HEK293 (cell line): ENCODE data around the gene CDKL5.

Experiments
- CTCF ChIA-PET: fragments of 350-600 bp; formaldehyde crosslinking; extraction: SDS; loops from one replicate; lab custom pipeline; 2021; ENCODE audit warnings: antibody characterized with exemption; lab: Yijun Ruan, JAX
- POLR2A ChIA-PET: fragments of 300-600 bp; formaldehyde crosslinking; extraction: SDS; loops from one replicate; lab custom pipeline; 2020; ENCODE audit warnings: antibody characterized with exemption, inconsistent platforms; lab: Yijun Ruan, JAX
- H3K27ac ChIP-seq: fragments of 200-500 bp; sonication (Bioruptor generic); 2 replicates; pipeline ENCODE4 v1.5.1; 2014; ENCODE audit warnings: low read depth, low read length, control low read depth, inconsistent platforms; ENCODE audit errors: extremely low read depth
- H3K36me3 ChIP-seq, 2 experiments: fragments of 200-500 bp in 1 of 2; sonication (Bioruptor generic) in 1 of 2; 1 replicate in 1 of 2; 2 replicates in 1 of 2; pipeline ENCODE4 v1.5.1; 2014 to 2017; ENCODE audit warnings: inconsistent platforms in 2 of 2, low read length in 2 of 2; ENCODE audit not compliant: control insufficient read depth in 2 of 2, insufficient read depth in 1 of 2
- H3K4me1 ChIP-seq: fragments of 200-500 bp; sonication (Bioruptor generic); 2 replicates; pipeline ENCODE4 v1.5.1; 2014; ENCODE audit warnings: mild to moderate bottlenecking, low read length, inconsistent platforms; ENCODE audit not compliant: control insufficient read depth, insufficient read depth
- H3K4me3 ChIP-seq: 2 replicates; pipeline ENCODE4 v1.5.1; 2011; ENCODE audit warnings: low read depth, mild to moderate bottlenecking, control low read depth, low read length, moderate library complexity
- H3K9me3 ChIP-seq: fragments of 200-500 bp; sonication (Bioruptor generic); 2 replicates; pipeline ENCODE4 v1.5.1; 2014; ENCODE audit warnings: low read depth, low read length, inconsistent platforms; ENCODE audit not compliant: control insufficient read depth, insufficient read depth
- IKZF3 ChIP-seq: fragments of 450-650 bp; IDR thresholded peaks from 2 replicates; pipeline ENCODE4 v1.5.0; 2018; ENCODE audit warnings: missing biosample characterization, mild to moderate bottlenecking, missing genetic modification characterization, moderate library complexity
- KLF7 ChIP-seq: fragments of 450-650 bp; formaldehyde crosslinking; IDR thresholded peaks from 2 replicates; pipeline ENCODE4 v1.5.1; 2016; ENCODE audit warnings: missing biosample characterization, missing genetic modification characterization, borderline replicate concordance
- KLF9 ChIP-seq: fragments of 450-650 bp; formaldehyde crosslinking; IDR thresholded peaks from 2 replicates; pipeline ENCODE4 v1.5.1; 2016; ENCODE audit warnings: missing biosample characterization, missing genetic modification characterization, low read depth
- MZF1 ChIP-seq: fragments of 450-650 bp; formaldehyde crosslinking; IDR thresholded peaks from 2 replicates; pipeline ENCODE4 v1.5.1; 2017; ENCODE audit warnings: missing biosample characterization, missing genetic modification characterization, borderline replicate concordance
- REPIN1 ChIP-seq: fragments of 450-650 bp; formaldehyde crosslinking; IDR thresholded peaks from 2 replicates; pipeline ENCODE4 v1.5.1; 2017; ENCODE audit warnings: missing biosample characterization, missing genetic modification characterization, low read depth
- SCRT1 ChIP-seq: fragments of 450-650 bp; formaldehyde crosslinking; IDR thresholded peaks from 2 replicates; pipeline ENCODE4 v1.5.1; 2016; ENCODE audit warnings: missing biosample characterization, missing genetic modification characterization, borderline replicate concordance
- SP2 ChIP-seq: fragments of 450-650 bp; formaldehyde crosslinking; IDR thresholded peaks from 2 replicates; pipeline ENCODE4 v1.5.1; 2016; ENCODE audit warnings: missing biosample characterization, missing genetic modification characterization
- TSHZ1 ChIP-seq: fragments of 450-650 bp; formaldehyde crosslinking; IDR thresholded peaks from 2 replicates; pipeline ENCODE4 v1.5.1; 2016; ENCODE audit warnings: missing biosample characterization, missing genetic modification characterization, borderline replicate concordance
- ZBTB21 ChIP-seq: fragments of 450-650 bp; formaldehyde crosslinking; IDR thresholded peaks from 2 replicates; pipeline ENCODE4 v1.5.1; 2017; ENCODE audit warnings: missing biosample characterization, missing genetic modification characterization
- ZBTB44 ChIP-seq: fragments of 450-650 bp; IDR thresholded peaks from 2 replicates; pipeline ENCODE4 v1.5.1; 2018; ENCODE audit warnings: missing biosample characterization, mild to moderate bottlenecking, missing genetic modification characterization
- ZBTB48 ChIP-seq: fragments of 450-650 bp; formaldehyde crosslinking; IDR thresholded peaks from 2 replicates; pipeline ENCODE4 v1.5.1; 2016; ENCODE audit warnings: missing biosample characterization, missing genetic modification characterization
- ZBTB7A ChIP-seq: fragments of 450-650 bp; formaldehyde crosslinking; IDR thresholded peaks from 2 replicates; pipeline ENCODE4 v1.5.1; 2016; ENCODE audit warnings: low read depth, missing biosample characterization, missing genetic modification characterization
- ZEB2 ChIP-seq: fragments of 450-650 bp; formaldehyde crosslinking; IDR thresholded peaks from 2 replicates; pipeline ENCODE4 v1.5.1; 2016; ENCODE audit warnings: missing biosample characterization, missing genetic modification characterization
- ZFP3 ChIP-seq: fragments of 450-650 bp; formaldehyde crosslinking; IDR thresholded peaks from 2 replicates; pipeline ENCODE4 v1.5.1; 2016; ENCODE audit warnings: low read depth, missing biosample characterization, missing genetic modification characterization
- ZNF155 ChIP-seq: fragments of 450-650 bp; formaldehyde crosslinking; IDR thresholded peaks from 2 replicates; pipeline ENCODE4 v1.5.1; 2016; ENCODE audit warnings: missing biosample characterization, missing genetic modification characterization
- ZNF175 ChIP-seq: fragments of 450-650 bp; formaldehyde crosslinking; IDR thresholded peaks from 2 replicates; pipeline ENCODE4 v1.5.1; 2016; ENCODE audit warnings: missing biosample characterization, missing genetic modification characterization
- ZNF202 ChIP-seq: fragments of 450-650 bp; formaldehyde crosslinking; IDR thresholded peaks from 2 replicates; pipeline ENCODE4 v1.5.1; 2016; ENCODE audit warnings: missing biosample characterization, missing genetic modification characterization, borderline replicate concordance
- ZNF221 ChIP-seq: fragments of 450-650 bp; formaldehyde crosslinking; IDR thresholded peaks from 2 replicates; pipeline ENCODE4 v1.5.1; 2017; ENCODE audit warnings: missing biosample characterization, missing genetic modification characterization, borderline replicate concordance
- ZNF239 ChIP-seq: fragments of 450-650 bp; formaldehyde crosslinking; IDR thresholded peaks from 2 replicates; pipeline ENCODE4 v1.5.1; 2016; ENCODE audit warnings: missing biosample characterization, missing genetic modification characterization
- ZNF341 ChIP-seq: fragments of 450-650 bp; formaldehyde crosslinking; IDR thresholded peaks from 2 replicates; pipeline ENCODE4; 2016; ENCODE audit warnings: low read depth, missing biosample characterization, missing genetic modification characterization
- ZNF530 ChIP-seq: fragments of 450-650 bp; formaldehyde crosslinking; IDR thresholded peaks from 2 replicates; pipeline ENCODE4 v1.5.1; 2016; ENCODE audit warnings: low read depth, missing biosample characterization, missing genetic modification characterization
- ZNF571 ChIP-seq: fragments of 450-650 bp; formaldehyde crosslinking; IDR thresholded peaks from 2 replicates; pipeline ENCODE4 v1.5.0; 2017; ENCODE audit warnings: missing biosample characterization, missing genetic modification characterization
- ZNF624 ChIP-seq: fragments of 450-650 bp; formaldehyde crosslinking; IDR thresholded peaks from 2 replicates; pipeline ENCODE4 v1.5.1; 2017; ENCODE audit warnings: missing biosample characterization, missing genetic modification characterization
- ZNF654 ChIP-seq: fragments of 450-650 bp; formaldehyde crosslinking; IDR thresholded peaks from 2 replicates; pipeline ENCODE4 v1.5.1; 2016; ENCODE audit warnings: low read depth, missing biosample characterization, missing genetic modification characterization
- ZNF701 ChIP-seq: fragments of 450-650 bp; formaldehyde crosslinking; IDR thresholded peaks from 2 replicates; pipeline ENCODE4 v1.5.1; 2016; ENCODE audit warnings: missing biosample characterization, missing genetic modification characterization
- TF ChIP-seq, protein P1 (sequence below): fragments of 450-650 bp; formaldehyde crosslinking; optimal IDR thresholded peaks from 2 replicates; pipeline ENCODE3; 2016; ENCODE audit warnings: missing biosample characterization, mild to moderate bottlenecking, missing genetic modification characterization
- TF ChIP-seq, protein P2 (sequence below): fragments of 450-650 bp; formaldehyde crosslinking; IDR thresholded peaks from 2 replicates; pipeline ENCODE4 v1.5.1; 2016; ENCODE audit warnings: missing biosample characterization, missing genetic modification characterization

Gene CDKL5

GRCh38 chrX:18578546-18578945 is 153.1 kb downstream of the CDKL5 start (continued):
- no peak for TF ChIP-seq ZNF175
- no peak for TF ChIP-seq REPIN1 (tag by site-specific recombination)

DNA sequence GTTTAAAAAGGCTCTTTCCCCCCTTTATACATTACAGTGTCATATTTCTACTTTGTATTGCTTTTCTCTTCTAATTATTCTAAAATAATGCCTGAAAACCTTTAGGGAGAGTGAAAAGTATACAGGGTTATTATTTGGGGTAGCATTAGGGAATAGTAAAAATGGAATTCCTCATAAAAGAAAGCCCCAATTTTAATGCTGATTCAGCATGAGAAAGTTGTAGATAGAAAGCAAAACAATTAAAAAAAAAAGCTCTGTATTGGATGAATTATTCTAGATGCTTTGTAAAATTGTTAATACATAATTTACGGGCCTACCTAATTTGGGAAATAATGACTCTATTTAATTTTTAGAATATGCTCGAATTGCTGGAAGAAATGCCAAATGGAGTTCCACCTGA is 154.1 kb downstream of the CDKL5 start:
- TF ChIP-seq SCRT1 = no peak
- TF ChIP-seq ZNF221 (tag by site-specific recombination) = no peak
- TF ChIP-seq, protein P1, sequence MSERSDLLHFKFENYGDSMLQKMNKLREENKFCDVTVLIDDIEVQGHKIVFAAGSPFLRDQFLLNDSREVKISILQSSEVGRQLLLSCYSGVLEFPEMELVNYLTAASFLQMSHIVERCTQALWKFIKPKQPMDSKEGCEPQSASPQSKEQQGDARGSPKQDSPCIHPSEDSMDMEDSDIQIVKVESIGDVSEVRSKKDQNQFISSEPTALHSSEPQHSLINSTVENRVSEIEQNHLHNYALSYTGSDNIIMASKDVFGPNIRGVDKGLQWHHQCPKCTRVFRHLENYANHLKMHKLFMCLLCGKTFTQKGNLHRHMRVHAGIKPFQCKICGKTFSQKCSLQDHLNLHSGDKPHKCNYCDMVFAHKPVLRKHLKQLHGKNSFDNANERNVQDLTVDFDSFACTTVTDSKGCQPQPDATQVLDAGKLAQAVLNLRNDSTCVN (tag by site-specific recombination) = no peak
- no peak for TF ChIP-seq ZNF341 (tag by site-specific recombination)
- no peak for TF ChIP-seq TSHZ1 (tag by site-specific recombination)
- TF ChIP-seq, protein P2, sequence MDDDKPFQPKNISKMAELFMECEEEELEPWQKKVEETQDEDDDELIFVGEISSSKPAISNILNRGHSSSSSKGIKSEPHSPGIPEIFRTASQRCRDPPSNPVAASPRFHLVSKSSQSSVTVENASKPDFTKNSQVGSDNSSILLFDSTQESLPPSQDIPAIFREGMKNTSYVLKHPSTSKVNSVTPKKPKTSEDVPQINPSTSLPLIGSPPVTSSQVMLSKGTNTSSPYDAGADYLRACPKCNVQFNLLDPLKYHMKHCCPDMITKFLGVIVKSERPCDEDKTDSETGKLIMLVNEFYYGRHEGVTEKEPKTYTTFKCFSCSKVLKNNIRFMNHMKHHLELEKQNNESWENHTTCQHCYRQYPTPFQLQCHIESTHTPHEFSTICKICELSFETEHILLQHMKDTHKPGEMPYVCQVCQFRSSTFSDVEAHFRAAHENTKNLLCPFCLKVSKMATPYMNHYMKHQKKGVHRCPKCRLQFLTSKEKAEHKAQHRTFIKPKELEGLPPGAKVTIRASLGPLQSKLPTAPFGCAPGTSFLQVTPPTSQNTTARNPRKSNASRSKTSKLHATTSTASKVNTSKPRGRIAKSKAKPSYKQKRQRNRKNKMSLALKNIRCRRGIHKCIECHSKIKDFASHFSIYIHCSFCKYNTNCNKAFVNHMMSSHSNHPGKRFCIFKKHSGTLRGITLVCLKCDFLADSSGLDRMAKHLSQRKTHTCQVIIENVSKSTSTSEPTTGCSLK (tag by site-specific recombination) = no peak
- TF ChIP-seq ZNF202 (tag by site-specific recombination) = no peak
- no peak for TF ChIP-seq ZNF701 (tag by site-specific recombination)
- no peak for TF ChIP-seq KLF9 (tag by site-specific recombination)
- TF ChIP-seq SP2 (tag by site-specific recombination) = no peak
- TF ChIP-seq ZBTB7A = no peak
- TF ChIP-seq ZFP3 (tag by site-specific recombination) = no peak
- TF ChIP-seq ZEB2 = no peak
- no peak overlapping the region for H3K4me3 ChIP-seq
- 0 out of 2 replicates have a peak, but pooled peaks cover 3% of the 10 kb centered on the region for H3K4me1 ChIP-seq
- H3K36me3 ChIP-seq = peaks cover 0 to 2% of the 10 kb centered on the region in 2 experiments; a peak in 1 of 3 replicates
- no peak overlapping the region for H3K27ac ChIP-seq
- ChIA-PET POLR2A (no interaction called here), CTCF (interaction anchor here (0.7 kb wide), 1 partner anchor 292 kb away, joined by 3 read pairs; no protein-coding TSS in a partner anchor)
- H3K9me3 ChIP-seq = no peaks in the 10 kb centered on the region

- Histone ChIP-seq H3K9me3 (no peaks in the 10 kb centered on the region), H3K4me3 (no peak overlapping the region), H3K36me3 (peaks cover 0 to 3% of the 10 kb centered on the region in 2 experiments; a peak in 1 of 3 replicates), H3K4me1 (no peaks in the 10 kb centered on the region), H3K27ac (no peak overlapping the region)
- ChIA-PET POLR2A (no interaction called here), CTCF (no interaction called here)
- no peak for TF ChIP-seq KLF7 (tag by site-specific recombination)
- TF ChIP-seq MZF1 (tag by site-specific recombination) = no peak
- TF ChIP-seq ZNF624 (tag by site-specific recombination) = no peak
- TF ChIP-seq ZBTB21 = no peak
- TF ChIP-seq IKZF3 (tag by site-specific recombination) = no peak
- no peak for TF ChIP-seq ZNF571 (tag by site-specific recombination)
- TF ChIP-seq ZBTB48 = no peak
- no peak for TF ChIP-seq ZNF530 (tag by site-specific recombination)
- no peak for TF ChIP-seq ZNF155 (tag by site-specific recombination)
- TF ChIP-seq ZNF654 (tag by site-specific recombination) = no peak
- TF ChIP-seq ZBTB44 (tag by site-specific recombination) = no peak
- TF ChIP-seq ZNF239 (tag by site-specific recombination) = no peak
Observed at GRCh38 chrX:18582910-18583493, 157.6 kb downstream of the CDKL5 start.
